NCI-H1048 (cell line): ENCODE results near the gene CXorf65.

Source experiments
- DNase-seq: peaks from one replicate; lab custom pipeline; 2025; lab: John Stamatoyannopoulos, UW

Gene CXorf65

DNA sequence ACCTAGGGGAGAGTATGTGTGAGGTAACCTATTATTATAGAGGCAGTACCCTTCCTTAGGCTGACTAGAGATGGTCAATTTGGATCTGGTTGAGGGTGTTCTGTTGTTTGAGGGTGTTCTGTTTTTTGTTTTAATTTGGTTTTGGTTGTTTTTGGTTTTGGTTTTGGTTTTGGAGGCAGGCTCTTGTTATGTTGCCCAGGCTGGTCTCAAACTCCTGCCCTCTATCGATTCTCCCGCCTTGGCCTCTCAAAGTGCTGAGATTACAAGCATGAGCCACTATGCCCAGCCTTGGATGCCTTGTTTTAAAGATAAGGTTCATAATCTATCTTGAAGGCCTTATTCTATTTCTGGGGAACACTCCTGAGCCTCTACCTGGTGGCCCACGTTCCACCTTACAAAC is 912 bp downstream of the CXorf65 start:
- DNase-seq, result no peak

DNA sequence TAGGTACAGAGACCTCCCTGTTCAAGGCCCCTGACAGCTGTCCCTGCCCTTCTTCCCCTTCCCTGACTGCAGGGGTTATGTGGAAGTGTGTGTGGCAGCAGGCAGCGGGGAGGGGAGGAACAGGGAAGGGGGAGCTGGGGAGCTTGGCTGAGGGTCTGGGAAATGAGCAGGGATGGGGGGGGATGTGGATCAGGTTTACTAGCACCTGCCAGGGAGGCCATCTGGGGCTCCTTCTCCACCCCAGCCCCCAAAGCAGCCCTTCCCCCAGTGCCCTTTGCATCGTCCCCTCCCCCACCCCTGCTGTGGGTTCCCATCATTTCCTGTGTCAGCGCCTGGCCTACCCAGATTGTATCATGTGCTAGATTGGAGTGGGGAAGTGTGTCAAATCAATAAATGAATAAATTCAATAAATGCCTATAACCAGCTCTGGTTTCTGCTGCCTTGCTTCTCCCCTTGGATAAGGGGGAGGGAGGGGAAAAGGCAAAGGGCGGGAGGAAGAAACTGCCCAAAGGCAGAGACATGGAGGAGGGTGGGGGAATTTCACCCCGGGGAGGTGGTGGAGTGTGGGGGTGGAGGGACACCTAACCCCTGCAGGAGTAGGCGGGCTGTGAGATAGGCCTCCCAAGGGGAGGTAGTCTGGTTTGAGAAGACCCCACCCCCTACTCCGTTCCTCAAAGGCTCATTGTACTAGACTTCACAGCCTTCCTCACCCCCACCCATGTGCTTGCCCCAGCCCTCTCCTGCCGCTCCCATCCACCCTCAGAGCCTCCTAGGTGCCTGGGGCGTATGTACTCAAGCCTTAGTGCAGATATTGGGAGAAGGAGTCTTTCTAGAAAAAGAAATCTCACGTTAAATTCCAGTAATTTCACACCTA is 3.2 kb downstream of the CXorf65 start:
- no peak for DNase-seq

DNA sequence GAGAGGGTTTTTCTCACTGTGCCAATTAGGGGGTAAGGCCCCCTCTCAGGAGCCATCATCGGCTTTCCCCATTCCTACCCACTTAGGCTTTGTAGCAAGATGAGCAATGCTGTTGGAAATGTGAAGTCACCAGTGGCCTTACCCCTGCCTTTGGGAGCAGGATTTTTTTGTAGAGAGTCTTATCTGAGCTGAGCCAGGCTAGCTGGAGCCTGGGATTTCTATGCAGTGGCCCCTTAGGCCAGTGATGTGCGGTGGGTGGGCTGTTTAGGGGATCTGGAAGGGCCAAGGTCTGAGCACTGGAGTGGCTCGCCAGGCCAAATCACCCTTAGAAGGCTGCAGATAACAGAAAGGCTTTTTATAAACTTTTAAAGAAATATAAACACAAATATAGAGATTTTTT is 4.2 kb downstream of the CXorf65 start:
- no peak for DNase-seq

DNA sequence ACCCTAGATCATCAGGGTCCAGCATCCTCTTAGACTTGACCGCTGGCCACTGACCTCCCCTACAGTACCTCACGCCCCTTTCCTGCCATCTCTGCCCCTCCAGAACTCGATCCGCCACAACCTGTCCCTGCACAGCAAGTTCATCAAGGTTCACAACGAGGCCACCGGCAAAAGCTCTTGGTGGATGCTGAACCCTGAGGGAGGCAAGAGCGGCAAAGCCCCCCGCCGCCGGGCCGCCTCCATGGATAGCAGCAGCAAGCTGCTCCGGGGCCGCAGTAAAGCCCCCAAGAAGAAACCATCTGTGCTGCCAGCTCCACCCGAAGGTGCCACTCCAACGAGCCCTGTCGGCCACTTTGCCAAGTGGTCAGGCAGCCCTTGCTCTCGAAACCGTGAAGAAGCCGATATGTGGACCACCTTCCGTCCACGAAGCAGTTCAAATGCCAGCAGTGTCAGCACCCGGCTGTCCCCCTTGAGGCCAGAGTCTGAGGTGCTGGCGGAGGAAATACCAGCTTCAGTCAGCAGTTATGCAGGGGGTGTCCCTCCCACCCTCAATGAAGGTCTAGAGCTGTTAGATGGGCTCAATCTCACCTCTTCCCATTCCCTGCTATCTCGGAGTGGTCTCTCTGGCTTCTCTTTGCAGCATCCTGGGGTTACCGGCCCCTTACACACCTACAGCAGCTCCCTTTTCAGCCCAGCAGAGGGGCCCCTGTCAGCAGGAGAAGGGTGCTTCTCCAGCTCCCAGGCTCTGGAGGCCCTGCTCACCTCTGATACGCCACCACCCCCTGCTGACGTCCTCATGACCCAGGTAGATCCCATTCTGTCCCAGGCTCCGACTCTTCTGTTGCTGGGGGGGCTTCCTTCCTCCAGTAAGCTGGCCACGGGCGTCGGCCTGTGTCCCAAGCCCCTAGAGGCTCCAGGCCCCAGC is 5.7 kb downstream of the CXorf65 start:
- no peak for DNase-seq

DNA sequence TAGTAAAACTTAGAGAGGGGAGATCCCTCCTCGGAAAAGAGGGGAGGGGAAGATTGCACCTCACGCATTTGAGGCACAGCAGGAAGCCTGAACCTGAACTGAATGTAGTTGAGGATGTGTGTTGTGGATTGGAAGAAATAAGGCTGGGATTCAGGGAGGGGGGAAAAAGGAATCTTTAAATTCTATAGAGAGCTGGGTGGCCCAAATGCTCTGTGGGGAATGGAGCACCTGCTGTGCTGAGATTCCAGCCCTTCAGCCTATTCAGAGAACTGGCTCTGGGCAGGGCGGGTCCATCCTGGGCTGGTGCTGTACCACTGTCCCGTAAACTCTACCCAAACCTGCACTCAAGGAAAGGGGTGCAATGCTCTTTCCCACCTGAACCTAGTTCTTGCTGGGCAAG is 6.8 kb downstream of the CXorf65 start:
- DNase-seq, result no peak

DNA sequence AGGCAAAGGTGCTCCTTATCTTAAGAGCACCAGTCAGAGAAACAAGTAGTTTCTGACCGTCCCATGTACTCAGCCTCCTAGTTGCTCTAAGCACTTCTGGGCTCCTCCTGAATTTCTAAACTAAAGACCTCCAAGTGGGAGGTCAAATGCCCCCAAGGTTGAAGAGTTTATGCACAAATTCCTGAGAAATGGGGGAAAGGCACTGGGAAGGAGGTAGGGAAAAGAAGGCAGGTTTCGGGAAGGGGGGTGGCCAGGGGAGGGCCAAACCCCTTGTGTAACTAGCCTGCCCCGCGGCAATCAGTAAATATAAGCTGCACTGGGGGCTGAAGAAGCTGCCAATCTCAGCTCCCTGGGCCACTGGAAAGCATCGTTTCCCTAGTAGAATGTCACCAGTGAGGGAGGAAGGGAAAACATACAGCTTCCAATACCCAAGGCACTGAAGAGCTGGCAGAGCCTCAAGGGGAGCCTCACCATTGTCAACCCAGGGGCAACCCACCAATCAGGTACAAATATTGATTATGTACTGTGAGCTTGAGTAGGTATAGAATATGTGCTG is 7.5 kb downstream of the CXorf65 start:
- no peak for DNase-seq

DNA sequence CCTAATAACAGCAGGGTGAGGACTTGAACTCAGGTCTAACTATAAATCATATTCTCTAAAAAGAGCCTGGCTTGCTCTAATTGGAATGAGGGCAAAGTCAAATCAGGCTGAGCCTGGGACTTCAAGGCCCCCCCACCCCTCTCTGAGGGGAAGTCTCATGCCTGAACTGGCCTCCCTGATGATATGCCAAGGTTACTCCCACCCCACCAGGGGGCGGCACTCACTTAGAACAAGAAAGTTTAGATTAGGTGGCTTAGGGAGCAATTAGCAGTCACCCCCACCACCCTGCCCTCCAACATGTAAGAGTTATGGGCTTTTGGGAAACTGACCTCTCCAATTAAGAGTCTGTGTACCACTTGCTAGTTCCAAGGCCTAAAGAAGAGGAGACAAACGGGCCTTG is 8.2 kb downstream of the CXorf65 start:
- no peak for DNase-seq

DNA sequence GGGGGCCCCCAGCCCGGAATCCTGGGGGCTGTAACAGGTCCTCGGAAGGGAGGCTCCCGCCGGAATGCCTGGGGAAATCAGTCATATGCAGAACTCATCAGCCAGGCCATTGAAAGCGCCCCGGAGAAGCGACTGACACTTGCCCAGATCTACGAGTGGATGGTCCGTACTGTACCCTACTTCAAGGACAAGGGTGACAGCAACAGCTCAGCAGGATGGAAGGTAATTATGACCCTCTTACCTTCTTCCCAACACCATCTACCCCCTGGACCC is 9.8 kb downstream of the CXorf65 start:
- no peak for DNase-seq

DNA sequence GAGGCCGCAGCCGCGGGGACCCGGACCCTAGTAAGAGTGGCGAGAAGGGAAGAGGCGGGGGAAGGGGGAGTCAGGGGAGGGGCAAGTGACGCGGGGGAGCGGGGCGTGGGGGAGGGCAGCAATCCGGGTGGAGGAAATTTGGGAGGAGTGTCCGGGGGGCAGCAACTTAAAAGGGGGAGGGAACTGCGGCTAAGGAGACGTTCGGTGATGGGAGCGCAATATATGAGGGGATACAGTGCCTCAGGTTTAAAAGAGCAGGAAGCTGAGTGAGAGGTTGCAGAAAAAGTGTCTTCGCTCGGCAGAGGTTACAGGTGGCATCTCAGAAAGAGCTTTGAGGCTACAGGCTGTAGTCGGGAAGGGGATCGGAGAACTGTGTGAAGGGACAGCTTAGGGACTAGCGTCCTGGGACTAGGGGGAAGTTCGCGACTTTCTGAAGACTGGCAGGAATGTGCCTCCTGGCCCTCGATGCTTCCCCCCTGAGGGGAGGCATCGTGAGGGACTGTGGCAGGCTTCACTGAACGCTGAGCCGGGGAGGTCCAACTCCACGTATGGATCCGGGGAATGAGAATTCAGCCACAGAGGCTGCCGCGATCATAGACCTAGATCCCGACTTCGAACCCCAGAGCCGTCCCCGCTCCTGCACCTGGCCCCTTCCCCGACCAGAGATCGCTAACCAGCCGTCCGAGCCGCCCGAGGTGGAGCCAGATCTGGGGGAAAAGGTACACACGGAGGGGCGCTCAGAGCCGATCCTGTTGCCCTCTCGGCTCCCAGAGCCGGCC is 10.4 kb downstream of the CXorf65 start:
- DNase-seq, result no peak

DNA sequence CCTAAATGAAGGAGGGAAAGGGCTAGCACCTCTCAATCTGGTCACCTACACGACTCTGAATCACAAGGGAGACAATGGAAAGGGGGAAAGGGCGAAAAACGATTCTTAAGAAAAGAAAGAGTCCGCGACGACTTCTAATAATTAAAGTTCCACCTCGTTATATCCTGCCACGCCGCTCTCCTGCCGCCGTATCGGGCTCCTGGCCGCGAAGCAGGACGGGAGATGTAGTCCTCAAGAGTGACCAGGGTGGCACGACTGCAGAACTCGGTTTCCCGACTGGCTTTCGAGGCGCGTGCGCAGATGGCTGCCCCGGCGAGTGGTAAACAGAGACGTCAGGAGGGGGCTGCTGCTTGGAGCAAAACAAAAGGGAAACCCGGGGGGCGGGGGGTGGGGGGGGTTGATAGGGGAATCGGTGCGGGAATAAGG is 11.0 kb downstream of the CXorf65 start, which contains the start of gene FOXO4:
Gene FOXO4, plus strand, starts transcription at position 297 of the 426 bp plus-strand sequence. CDS start 678 bp downstream, outside the sequence.
- peak; percentile 17 for DNase-seq

DNA sequence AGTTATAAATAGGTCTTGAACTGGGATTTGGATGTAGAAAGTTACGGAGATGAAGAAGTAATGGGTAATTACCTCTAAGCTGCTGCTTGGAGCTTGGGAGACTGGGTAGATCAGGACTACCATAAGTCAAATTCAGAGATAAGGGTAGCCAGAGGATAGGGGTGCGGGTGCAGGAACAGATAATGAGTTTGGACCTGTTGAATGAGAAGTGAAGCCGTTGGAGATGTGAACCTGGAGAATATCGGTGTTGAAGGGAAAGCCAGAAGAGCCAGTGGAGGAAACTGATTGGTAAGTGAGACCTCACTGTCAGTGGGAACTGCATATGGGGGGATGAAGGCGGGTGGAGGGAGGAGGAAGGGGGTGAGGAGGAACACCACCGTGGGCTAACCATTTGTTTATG is 11.5 kb downstream of the CXorf65 start:
- no peak for DNase-seq

DNA sequence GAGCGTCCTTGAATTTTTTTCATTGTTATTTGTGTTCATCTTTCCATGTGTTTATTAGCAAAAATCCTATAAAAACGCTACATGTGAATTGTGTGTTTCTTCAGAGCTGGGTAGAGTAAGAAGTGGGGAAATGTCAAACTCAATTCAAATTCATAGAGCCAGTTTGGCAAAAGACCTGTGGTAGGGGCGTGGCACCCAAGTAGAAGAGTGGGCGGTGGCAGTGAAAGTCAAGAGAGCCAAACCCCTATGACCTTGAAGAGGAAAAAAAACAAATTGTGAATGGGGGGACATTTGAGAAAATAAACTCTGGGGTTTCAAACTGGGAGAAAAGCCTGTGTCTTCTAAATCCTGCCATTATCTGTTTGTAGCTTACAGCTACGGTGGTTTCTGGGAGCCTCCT is 15.3 kb downstream of the CXorf65 start:
- no peak for DNase-seq

DNA sequence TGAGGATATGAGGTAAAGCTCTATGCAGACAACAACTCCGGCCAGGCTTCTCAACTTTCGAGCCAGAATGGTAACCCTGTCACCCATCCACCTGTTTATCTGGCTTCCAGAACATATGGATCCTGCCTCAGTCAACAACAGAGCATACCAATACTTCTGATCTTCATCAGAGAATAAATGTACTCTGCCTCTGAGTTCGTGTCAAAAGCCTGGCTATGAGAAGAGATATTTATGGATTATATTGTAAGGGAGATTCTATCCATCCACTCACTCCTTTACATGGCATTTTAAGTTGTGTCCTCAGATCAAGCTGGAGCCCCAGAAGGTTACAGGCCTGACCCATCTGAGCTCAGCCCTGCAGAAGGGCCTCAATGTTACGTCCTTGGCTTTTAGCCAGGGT is 20.6 kb downstream of the CXorf65 start:
- no peak for DNase-seq

DNA sequence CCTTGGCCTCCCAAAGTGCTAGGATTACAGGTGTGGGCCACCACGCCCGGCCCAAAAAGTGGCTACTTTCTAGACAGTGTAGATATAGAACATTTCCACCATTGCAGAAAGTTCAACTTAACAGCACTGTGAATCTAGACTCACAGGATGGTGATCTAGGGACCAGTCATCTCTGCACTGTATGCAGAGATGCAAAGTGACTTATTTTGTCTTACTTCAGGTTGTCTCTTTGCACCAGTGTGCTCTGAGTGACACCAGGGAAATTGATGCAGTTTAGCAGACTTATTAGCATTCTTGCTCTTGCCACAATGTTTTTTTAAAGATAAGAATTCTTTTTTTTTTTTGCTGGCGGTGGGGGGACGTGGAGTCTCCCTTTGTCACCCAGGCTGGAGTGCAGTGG is 23.7 kb downstream of the CXorf65 start:
- DNase-seq, result no peak

DNA sequence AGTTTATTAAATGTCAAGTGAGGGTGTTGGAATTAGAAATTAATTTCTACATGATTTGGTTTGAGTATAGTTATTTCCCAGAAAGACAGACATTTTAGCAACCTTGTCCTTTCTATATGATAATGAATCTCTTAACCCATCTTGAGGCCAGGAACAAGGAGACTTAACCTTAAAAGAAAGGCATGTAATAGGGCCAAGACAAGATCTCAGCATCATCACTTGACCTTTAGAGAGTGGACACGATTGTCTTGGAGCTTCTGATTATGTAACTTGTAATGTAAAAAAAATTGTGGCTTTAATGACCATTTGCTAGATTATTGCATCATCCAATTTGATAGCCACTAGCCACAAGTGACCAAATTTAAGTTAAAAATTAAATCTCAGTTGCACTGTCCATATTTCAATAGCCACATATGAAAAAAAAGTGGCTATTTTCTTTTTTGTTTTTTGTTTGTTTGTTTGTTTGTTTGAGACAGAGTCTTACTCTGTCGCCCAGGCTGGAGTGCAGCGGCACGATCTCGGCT is 24.4 kb downstream of the CXorf65 start:
- no peak for DNase-seq

DNA sequence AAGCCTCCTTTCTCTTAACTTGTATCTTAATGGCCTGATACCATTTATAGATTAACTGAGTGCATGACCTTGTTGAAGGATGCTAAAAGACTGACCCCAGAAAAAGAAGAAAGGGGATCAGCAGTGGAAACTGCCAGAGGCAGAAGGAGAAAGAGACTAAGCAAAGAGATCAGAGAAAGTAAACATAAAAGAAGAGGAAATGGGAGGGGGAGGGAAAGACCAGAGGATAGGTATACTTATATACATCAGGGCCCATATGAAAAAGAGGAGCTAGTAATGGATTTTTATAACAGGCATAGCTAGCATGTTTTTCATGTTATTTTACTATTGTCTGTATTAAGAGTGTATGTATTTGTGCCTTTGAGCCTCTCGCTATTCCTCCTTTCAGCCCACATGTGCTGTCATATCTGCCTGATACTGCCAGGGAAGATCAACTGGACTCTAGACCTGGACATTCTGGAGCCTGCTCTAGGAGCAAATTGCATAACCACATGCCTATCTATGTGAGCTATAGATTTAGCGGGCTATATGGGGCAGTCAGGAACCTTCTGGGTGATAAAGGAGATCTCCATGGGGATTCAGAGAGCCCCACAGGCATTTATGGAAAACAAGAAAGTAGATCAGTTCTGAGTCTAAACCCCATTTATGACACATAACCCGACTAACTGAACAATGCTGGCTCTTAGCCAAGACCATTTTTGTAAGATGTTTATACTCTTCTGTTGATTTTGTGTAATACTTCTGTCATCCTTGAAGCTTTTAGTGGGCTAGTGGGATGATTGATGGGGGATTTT is 25.0 kb downstream of the CXorf65 start:
- DNase-seq, result no peak

DNA sequence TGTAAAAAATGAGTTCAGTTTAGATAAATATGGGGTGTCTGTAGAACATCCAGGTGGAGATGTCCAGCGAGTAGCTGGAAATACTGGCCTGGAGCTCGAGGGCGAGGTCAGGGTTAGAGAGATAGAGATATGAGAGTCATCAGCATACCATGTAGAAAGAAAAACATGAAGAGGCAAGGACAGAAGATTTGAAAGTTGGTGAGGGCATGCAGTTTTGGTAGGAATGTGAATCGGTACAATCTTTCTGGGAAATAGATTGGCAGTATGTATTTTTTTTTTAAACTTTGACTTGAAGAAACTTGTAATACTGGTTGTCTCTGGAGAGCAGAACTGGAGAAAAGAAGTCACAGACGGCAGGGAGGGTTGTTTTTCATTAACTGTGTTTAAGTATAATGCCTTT is 36.0 kb downstream of the CXorf65 start:
- DNase-seq, result no peak

DNA sequence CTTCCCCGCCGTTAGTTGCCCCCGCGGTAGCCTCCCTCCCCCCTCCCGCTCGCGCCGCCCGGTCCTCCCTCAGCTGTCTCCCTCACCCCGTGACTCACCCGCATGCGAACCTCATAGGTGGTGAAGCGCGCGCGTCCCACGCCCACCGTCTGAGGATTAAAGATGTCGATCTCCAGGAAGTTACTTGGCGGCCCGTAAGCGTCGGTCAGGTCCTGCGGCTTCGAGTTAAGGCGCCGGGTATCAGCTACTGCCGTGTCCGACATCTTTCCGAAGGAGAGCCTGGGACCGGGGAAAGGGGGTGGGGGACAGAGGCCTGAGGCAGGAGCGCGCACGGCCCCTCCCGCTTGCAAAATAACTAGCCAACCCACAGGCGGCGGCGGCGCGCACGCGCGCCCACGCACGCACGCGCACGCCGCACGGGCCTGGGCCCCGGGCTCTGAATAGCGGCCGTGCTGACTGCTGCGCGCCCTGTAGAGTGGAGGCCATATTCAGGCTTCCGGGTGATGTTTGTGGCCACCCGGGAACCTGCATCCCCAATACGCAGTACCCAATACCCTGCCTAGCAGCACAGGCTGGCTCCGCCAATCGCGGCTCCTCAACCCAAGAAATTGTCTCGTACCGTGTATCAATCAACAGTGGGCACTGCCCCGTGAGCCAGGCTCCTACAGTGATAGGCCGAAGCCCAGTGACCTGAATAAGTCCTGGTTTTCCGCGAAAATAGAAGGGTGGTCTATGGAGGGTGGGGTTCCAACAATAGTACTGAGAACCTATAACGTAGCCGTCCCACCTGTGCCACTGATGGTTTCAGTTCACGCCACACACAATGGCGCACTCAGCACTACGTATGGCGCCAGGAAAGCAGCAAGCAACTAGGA is 38.3 kb downstream of the CXorf65 start, which contains the start of gene SNX12:
Gene SNX12, minus strand, starts transcription at position 291 of the 875 bp plus-strand sequence. Its CDS starts 28 bp downstream, at position 263.
- peak; percentile 74 for DNase-seq

DNA sequence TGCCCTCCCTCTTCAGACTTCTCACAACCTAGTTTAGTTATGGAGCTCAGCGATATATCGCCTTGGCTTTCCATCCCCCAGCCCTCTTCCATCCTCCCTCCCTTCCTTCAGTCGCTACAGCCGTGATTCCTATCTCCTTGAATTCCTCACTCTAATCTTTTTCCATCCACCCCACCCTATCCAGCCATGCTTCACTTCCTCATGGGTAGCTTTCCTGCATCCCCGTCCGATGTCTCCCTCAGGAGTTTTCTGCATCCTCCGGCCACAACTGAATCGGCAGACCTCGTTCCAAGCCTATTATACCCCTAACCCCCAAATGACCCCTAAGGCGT is 38.9 kb downstream of the CXorf65 start:
- no peak for DNase-seq

DNA sequence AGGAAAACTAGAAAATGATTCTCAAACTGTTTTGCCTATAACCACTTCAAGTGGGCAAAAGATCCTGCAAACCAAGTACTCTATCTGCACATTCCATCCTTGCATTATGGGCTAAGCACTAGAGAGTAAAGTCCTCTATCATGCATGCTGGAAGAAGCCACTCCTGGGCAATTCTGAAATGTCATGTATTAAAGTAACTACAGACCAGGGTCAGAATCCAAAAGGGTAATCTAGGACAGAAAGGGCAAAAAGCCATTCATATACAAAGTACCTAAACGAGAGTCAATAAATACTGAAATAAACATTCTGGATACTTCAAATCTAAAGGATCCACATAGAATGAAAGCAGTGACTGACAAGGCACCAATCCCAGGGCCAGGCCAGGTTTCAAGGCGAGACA is 39.5 kb downstream of the CXorf65 start:
- DNase-seq, result no peak
